HepG2 (cell line): ENCODE measurements around the gene DIP2C. TPM values are rescaled to one million over a fixed set of nuclear protein-coding genes. Genes with fewer than 3 reads are reported as not detected.

ENCODE experiments used
- ATAC-seq: fragments of 200-7000 bp; cut with Tn5 transposase; 3 replicates; pipeline ENCODE4 v1.9.1; 2020; ENCODE audit warnings: mild to moderate bottlenecking, moderate library complexity
- BruUV-seq: library from RNA; stranded (reverse); fragments of 400-500 nt; replicated peaks from 2 replicates; lab custom pipeline; 2021; lab: Mats Ljungman, UMichigan
- CTCF ChIA-PET: fragments of 300-600 bp; formaldehyde crosslinking; extraction: SDS; loops from one replicate; lab custom pipeline; 2021; ENCODE audit warnings: low total read pairs, inconsistent platforms, low intra/inter-chr PET ratio; lab: Yijun Ruan, JAX
- POLR2A ChIA-PET: fragments of 350-600 bp; sonication (Branson Sonifier 250); formaldehyde crosslinking; loops from one replicate; lab custom pipeline; 2020; ENCODE audit warnings: antibody characterized with exemption, inconsistent platforms; lab: Yijun Ruan, JAX
- DNase-seq: peaks from one replicate; pipeline ENCODE4 v3.0.0-alpha.2; 2015; ENCODE audit warnings: low spot score
- FAIRE-seq: peaks from 3 replicates; lab custom pipeline; 2011; peaks lifted over from hg19 to GRCh38; lab: Jason Lieb, UNC
- H2AFZ ChIP-seq: one replicate; pipeline ENCODE4 v1.6.1; 2011; ENCODE audit warnings: low read length, inconsistent platforms
- H3K27ac ChIP-seq: fragments of 300-600 bp; 3 replicates; pipeline ENCODE4 v1.8.0; 2011; ENCODE audit warnings: mixed run types, mild to moderate bottlenecking, mixed read lengths, low read length, inconsistent platforms; ENCODE audit not compliant: insufficient read depth; ENCODE audit errors: extremely low read length
- H3K27me3 ChIP-seq, 2 experiments: fragments of 200-600 bp in 1 of 2; 2 replicates in 1 of 2; 3 replicates in 1 of 2; pipeline versions ENCODE4 v1.6.0 to v1.8.0; 2011; ENCODE audit warnings: low read length in 2 of 2, mild to moderate bottlenecking in 2 of 2, moderate library complexity in 2 of 2, inconsistent platforms in 1 of 2; ENCODE audit not compliant: insufficient read depth in 2 of 2, control insufficient read depth in 1 of 2
- H3K36me3 ChIP-seq, 2 experiments: fragments of 200-600 bp in 1 of 2; replicated peaks in 1 of 2; 2 replicates in 1 of 2; 3 replicates in 1 of 2; pipeline versions ENCODE4 v1.5.1 to v1.8.0; 2011; ENCODE audit warnings: low read length in 2 of 2, inconsistent platforms in 1 of 2; ENCODE audit not compliant: insufficient read depth in 2 of 2, control insufficient read depth in 1 of 2
- H3K4me1 ChIP-seq: 2 replicates; pipeline ENCODE4 v1.5.1; 2012; ENCODE audit warnings: low read length, inconsistent platforms; ENCODE audit not compliant: insufficient read depth
- H3K4me2 ChIP-seq: 2 replicates; pipeline ENCODE4 v1.6.0; 2011; ENCODE audit warnings: low read depth, low read length, inconsistent platforms
- H3K4me3 ChIP-seq, 3 experiments: fragments of 200-600 bp in 1 of 3; sonication (generic), shearing (Covaris generic) in 1 of 3; replicated peaks in 1 of 3; 2 replicates each; pipeline ENCODE4 v1.5.1; 2011 to 2016; ENCODE audit warnings: low read length in 3 of 3, inconsistent platforms in 2 of 3, low read depth in 2 of 3, mild to moderate bottlenecking in 2 of 3, control low read depth in 1 of 3, mixed read lengths in 1 of 3; ENCODE audit not compliant: insufficient read depth in 1 of 3
- H3K79me2 ChIP-seq: one replicate; pipeline ENCODE4 v1.6.1; 2011; ENCODE audit warnings: low read length, inconsistent platforms; ENCODE audit not compliant: insufficient read depth
- H3K9ac ChIP-seq: 2 replicates; pipeline ENCODE4 v1.6.0; 2011; ENCODE audit warnings: mild to moderate bottlenecking, low read depth, low read length, inconsistent platforms; ENCODE audit not compliant: insufficient read depth
- H3K9me3 ChIP-seq: 2 replicates; pipeline ENCODE4 v1.5.1; 2012; ENCODE audit warnings: mild to moderate bottlenecking, low read length
- H4K20me1 ChIP-seq: 2 replicates; pipeline ENCODE4 v1.6.0; 2011; ENCODE audit warnings: inconsistent platforms, mild to moderate bottlenecking, low read length, moderate library complexity; ENCODE audit not compliant: insufficient read depth
- CAMTA2 ChIP-seq: sonication (generic); formaldehyde crosslinking; IDR thresholded peaks from 2 replicates; pipeline ENCODE4 v1.4.0; 2020; ENCODE audit warnings: mild to moderate bottlenecking, missing genetic modification reagents, borderline replicate concordance
- CHD2 ChIP-seq: IDR thresholded peaks from 2 replicates; pipeline ENCODE4 v1.6.1; 2011; ENCODE audit warnings: low read depth, low read length, improper control_type of control experiment
- CREM ChIP-seq, 2 experiments: sonication (generic) in 1 of 2; formaldehyde crosslinking in 1 of 2; IDR thresholded peaks; 2 replicates each; pipeline versions ENCODE4 v1.4.0 to v1.6.1; 2016 to 2020; ENCODE audit warnings: antibody characterized with exemption in 1 of 2, mild to moderate bottlenecking in 1 of 2, missing genetic modification reagents in 1 of 2
- SRF ChIP-seq: IDR thresholded peaks from 2 replicates; pipeline ENCODE4 v1.6.1; 2011; ENCODE audit warnings: mild to moderate bottlenecking, low read depth, low read length, moderate library complexity
- STAG1 ChIP-seq: sonication (generic); formaldehyde crosslinking; IDR thresholded peaks from 2 replicates; pipeline ENCODE4 v1.4.0; 2020; ENCODE audit warnings: missing genetic modification reagents
- ZNF326 ChIP-seq: sonication (generic); formaldehyde crosslinking; IDR thresholded peaks from 2 replicates; pipeline ENCODE4 v1.4.0; 2020; ENCODE audit warnings: missing genetic modification reagents, borderline replicate concordance
- ZNF431 ChIP-seq: sonication (generic); formaldehyde crosslinking; IDR thresholded peaks from 2 replicates; pipeline ENCODE4 v1.9.0; 2022; ENCODE audit warnings: missing genetic modification reagents, low read depth, mild to moderate bottlenecking, borderline replicate concordance
- ZNF644 ChIP-seq: IDR thresholded peaks from 2 replicates; pipeline ENCODE4 v1.6.1; 2016; ENCODE audit warnings: low read depth
- ZSCAN22 ChIP-seq: sonication (generic); formaldehyde crosslinking; IDR thresholded peaks from 2 replicates; pipeline ENCODE4 v1.4.0; 2020; ENCODE audit warnings: mild to moderate bottlenecking, missing genetic modification reagents
- whole genome bisulfite sequencing: methylation state at CpG from one replicate; pipeline ENCODE4 v1.1.6; 2017; ENCODE audit warnings: low lambda C conversion rate; 5-methylcytosine and 5-hydroxymethylcytosine counted together
- in situ Hi-C: cut with HindIII; loops from 2 replicates; pipeline ENCODE4 v1.10.0; 2017; ENCODE audit warnings: low pct_unique_long_range_greater_than_20kb; ENCODE audit not compliant: extremely low pct_ligation_motif_present
- intact Hi-C: fragments of 100-400 bp; cut with micrococcal nuclease; formaldehyde crosslinking; loops from one replicate; pipeline ENCODE4 v1.10.0; 2022; ENCODE audit not compliant: unreplicated experiment
- polyA plus RNA-seq, 8 experiments: library from polyadenylated mRNA; depleted of rRNA in 3 of 8; stranded (reverse) in 7 of 8; unstranded in 1 of 8; fragments of >200 nt; fragmentation: Illumina TruSeq in 4 of 8; extraction: Trizol in 4 of 8; gene quantifications; 2 replicates each; pipeline versions ENCODE4 v1.2.1 to v1.2.3, GENCODE V29; 2011 to 2016; ENCODE audit warnings: low read depth in 4 of 8, missing spikeins in 1 of 8, mixed read lengths in 1 of 8; ENCODE audit not compliant: insufficient read depth in 1 of 8
- total RNA-seq, 5 experiments: library from RNA; depleted of rRNA; stranded (reverse); fragments of >200 nt; fragmentation: Illumina TruSeq; extraction: Trizol; gene quantifications; 2 replicates each; pipeline ENCODE4 v1.2.3, GENCODE V29; 2016; ENCODE audit warnings: low read depth in 1 of 5
- TF ChIP-seq, protein P1 (sequence below): sonication (generic); formaldehyde crosslinking; IDR thresholded peaks from 2 replicates; pipeline ENCODE4 v1.5.0; 2020; ENCODE audit warnings: mild to moderate bottlenecking, missing genetic modification reagents, moderate library complexity
- TF ChIP-seq, protein P2 (sequence below): sonication (generic); formaldehyde crosslinking; IDR thresholded peaks from 2 replicates; pipeline ENCODE4 v1.4.0; 2020; ENCODE audit warnings: mild to moderate bottlenecking, low read depth, missing genetic modification reagents

Gene DIP2C
- total and polyA plus RNA-seq, 2 of the 13 experiments (the other 11 are each of a cell fraction or from before 2014, with no cell fraction given): 2.2 to 2.7 TPM

DNA sequence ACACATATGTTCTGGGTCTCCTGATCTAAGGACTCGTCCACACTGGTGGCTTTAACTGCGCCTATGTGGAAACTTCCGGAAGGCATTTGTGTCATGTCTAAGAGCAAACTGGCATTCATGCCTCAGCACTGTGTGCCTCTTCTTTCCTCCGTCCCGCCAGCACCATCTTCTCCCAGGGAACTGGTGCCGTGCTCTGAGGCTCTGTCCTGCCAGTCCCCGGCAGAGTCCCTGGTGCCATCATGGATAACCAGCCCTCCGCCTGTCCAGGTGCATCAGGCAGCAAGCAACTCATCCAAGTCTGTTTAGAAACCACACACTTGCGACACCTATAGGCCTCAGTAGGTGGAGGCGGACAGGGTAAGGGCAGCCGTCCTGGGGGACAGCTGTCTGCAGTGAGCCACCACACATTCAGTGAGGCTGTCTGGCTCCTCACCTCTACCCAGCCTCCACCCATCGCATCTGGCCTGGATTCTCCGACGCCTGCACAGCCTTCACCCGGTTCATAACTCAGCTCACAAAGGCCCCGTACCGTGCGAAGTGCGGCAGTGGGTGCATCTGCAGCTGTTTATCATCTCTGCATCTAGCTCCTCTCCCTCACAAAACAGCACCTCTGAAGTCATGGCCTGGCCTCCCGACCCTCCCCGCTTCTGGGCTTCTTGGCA lies 162.7 kb downstream of the DIP2C start:
- H3K36me3 ChIP-seq: no peaks in the 10 kb centered on the region
- POLR2A ChIA-PET: no interaction called here
- ATAC-seq (peak; percentile 86), DNase-seq (no peak), FAIRE-seq (no peak)
- no peak overlapping the region for H2AFZ ChIP-seq
- 94% methylated on average over 18 of the region's 21 CpGs for WGBS
- no peaks in the 10 kb centered on the region; the same call in 1 of the 2 replicates for H4K20me1 ChIP-seq
- TF ChIP-seq, protein P1, sequence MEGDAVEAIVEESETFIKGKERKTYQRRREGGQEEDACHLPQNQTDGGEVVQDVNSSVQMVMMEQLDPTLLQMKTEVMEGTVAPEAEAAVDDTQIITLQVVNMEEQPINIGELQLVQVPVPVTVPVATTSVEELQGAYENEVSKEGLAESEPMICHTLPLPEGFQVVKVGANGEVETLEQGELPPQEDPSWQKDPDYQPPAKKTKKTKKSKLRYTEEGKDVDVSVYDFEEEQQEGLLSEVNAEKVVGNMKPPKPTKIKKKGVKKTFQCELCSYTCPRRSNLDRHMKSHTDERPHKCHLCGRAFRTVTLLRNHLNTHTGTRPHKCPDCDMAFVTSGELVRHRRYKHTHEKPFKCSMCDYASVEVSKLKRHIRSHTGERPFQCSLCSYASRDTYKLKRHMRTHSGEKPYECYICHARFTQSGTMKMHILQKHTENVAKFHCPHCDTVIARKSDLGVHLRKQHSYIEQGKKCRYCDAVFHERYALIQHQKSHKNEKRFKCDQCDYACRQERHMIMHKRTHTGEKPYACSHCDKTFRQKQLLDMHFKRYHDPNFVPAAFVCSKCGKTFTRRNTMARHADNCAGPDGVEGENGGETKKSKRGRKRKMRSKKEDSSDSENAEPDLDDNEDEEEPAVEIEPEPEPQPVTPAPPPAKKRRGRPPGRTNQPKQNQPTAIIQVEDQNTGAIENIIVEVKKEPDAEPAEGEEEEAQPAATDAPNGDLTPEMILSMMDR: peak; percentile 47
- TF ChIP-seq STAG1 (CRISPR knock-in tag): peak; percentile 30; the same call in 1 of the 2 replicates
- TF ChIP-seq ZNF644 (CRISPR knock-in tag): no peak
- in situ Hi-C loops (no loop called here), intact Hi-C loops (no loop called here)
- H3K4me3 ChIP-seq: no peak overlapping the region
- no peaks in the 10 kb centered on the region for H3K4me1 ChIP-seq
- no peaks in the 10 kb centered on the region for H3K27me3 ChIP-seq
- no peaks in the 10 kb centered on the region for H3K9me3 ChIP-seq
- H3K9ac ChIP-seq: no peak overlapping the region
- H3K27ac ChIP-seq: no peak overlapping the region
- no peak overlapping the region for H3K4me2 ChIP-seq
- H3K79me2 ChIP-seq: no peaks in the 10 kb centered on the region
- no TSS peak for BruUV-seq
- CTCF ChIA-PET: no interaction called here

DNA sequence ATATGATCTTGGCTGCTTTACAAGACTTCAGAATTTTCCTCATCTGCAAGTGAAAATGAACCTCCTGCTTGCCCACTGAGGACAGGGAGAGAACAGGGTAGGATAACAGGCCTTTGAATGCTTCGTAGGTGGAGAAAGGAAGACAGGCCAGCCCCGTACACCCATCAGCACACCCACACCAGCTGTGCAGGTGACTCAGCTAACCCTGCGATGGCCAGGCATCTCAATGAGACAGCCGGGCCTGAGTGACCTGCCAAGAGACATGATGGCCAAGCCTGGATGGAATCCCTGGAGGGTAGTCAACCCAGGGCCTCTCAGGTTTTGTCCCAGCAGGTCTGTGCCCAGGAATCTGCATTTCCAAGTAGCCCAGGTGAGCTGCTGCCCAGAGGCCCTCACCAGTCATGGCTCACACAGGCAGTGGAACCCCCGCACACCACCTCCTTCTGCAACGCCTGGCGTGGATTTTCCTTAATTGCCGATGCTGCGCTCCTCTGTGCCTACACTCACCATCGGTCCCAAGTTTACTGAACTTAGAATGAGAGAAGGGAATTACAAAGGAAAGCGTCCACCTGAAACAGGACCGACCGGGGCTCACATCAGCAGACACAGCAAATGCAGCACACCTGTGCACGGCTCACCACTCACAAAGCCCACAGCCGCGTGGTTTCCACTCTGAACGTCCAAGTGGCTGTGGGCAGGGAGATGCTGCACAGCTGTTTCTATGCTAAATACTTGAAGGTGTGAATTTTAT lies 163.7 kb downstream of the DIP2C start:
- Histone ChIP-seq H3K36me3 (no peaks in the 10 kb centered on the region), H3K4me3 (no peak overlapping the region), H3K4me2 (no peak overlapping the region), H3K27me3 (no peaks in the 10 kb centered on the region), H3K27ac (no peak overlapping the region), H3K79me2 (no peaks in the 10 kb centered on the region), H2AFZ (no peak overlapping the region), H3K9ac (no peak overlapping the region), H3K4me1 (no peaks in the 10 kb centered on the region), H4K20me1 (no peaks in the 10 kb centered on the region; the same call in 1 of the 2 replicates), H3K9me3 (no peaks in the 10 kb centered on the region)
- FAIRE-seq (no peak), ATAC-seq (no peak), DNase-seq (no peak)
- BruUV-seq: no TSS peak
- in situ Hi-C loops: no loop called here
- intact Hi-C loops: no loop called here
- WGBS: 94% methylated on average over 14 of the region's 17 CpGs
- CTCF ChIA-PET: no interaction called here
- POLR2A ChIA-PET: no interaction called here
- TF ChIP-seq SRF (no peak), CHD2 (no peak), ZNF431 (CRISPR knock-in tag) (no peak), ZSCAN22 (CRISPR knock-in tag) (no peak), ZNF326 (CRISPR knock-in tag) (no peak), CREM (IDR thresholded peaks at IDR 0.05) (no peak), CREM (CRISPR knock-in tag; IDR thresholded peaks at IDR 0.05) (no peak), CAMTA2 (no peak)
- TF ChIP-seq, protein P2, sequence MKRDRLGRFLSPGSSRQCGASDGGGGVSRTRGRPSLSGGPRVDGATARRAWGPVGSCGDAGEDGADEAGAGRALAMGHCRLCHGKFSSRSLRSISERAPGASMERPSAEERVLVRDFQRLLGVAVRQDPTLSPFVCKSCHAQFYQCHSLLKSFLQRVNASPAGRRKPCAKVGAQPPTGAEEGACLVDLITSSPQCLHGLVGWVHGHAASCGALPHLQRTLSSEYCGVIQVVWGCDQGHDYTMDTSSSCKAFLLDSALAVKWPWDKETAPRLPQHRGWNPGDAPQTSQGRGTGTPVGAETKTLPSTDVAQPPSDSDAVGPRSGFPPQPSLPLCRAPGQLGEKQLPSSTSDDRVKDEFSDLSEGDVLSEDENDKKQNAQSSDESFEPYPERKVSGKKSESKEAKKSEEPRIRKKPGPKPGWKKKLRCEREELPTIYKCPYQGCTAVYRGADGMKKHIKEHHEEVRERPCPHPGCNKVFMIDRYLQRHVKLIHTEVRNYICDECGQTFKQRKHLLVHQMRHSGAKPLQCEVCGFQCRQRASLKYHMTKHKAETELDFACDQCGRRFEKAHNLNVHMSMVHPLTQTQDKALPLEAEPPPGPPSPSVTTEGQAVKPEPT (CRISPR knock-in tag): no peak
